ENCODE data around the gene GRAMD4. TPM values are rescaled to one million over a fixed set of nuclear protein-coding genes. Genes with fewer than 3 reads are reported as not detected.

Gene GRAMD4
- total RNA-seq, 2 experiments from 2014 or later = 20.2 to 23.2 TPM

- Mint-ChIP-seq H3K27ac (peak overlapping the region; percentile 79), H3K27me3 (no peaks in the 10 kb centered on the region), H3K36me3 (no peaks in the 10 kb centered on the region), H3K9me3 (no peaks in the 10 kb centered on the region), H3K4me3 (peak overlapping the region; percentile 61), H3K4me1 (peaks cover 24% of the 10 kb centered on the region)
- DNase-seq (no peak), ATAC-seq (ENCODE audit: low read depth) (no peak)
- POLR2A ChIA-PET = no interaction called here
Observed at GRCh38 chr22:46587061-46587460, 33.1 kb upstream of the GRAMD4 start.

DNA sequence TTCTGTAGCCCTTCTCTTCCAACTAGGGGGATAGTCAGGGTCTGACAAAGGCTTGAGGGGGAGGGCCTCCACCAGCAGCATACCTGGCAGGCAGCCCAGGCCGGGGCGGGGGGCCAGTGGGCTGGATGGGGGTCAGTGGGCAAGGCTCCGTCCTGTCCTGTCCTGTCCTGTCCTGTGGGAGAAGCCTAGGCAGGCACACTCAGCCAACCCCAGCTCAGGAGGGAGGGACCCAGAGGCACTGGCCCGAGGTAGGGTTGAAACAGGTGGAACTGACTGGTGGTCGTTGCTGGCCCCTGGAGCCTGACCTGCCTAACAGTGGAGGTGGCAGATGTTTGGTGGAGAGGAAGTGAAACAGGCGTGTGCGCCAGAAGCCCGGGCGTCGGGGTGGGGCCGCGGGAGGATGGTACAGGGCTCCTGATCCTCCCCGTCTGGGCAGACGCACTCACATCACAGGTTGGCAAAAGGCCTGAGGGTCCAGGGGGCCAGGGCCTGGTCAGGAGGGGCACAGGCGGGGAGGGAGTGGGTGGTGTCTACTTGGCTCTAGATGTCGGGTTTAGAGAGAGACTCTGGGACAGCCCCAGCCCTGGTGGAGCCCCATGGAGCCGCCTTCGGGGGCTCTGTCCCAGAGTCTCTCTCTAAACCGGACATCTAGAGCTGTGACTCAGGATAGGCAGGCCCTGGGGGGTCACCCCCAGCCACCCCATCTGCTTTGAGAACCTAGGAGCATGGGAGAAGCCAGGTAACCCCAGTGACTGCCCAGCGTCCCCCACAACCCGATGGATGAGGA is 32.5 kb upstream of the GRAMD4 start:
- Mint-ChIP-seq H3K4me1 (peaks cover 26% of the 10 kb centered on the region), H3K27ac (peak overlapping the region; percentile 79), H3K4me3 (peak overlapping the region; percentile 61), H3K36me3 (no peaks in the 10 kb centered on the region), H3K9me3 (no peaks in the 10 kb centered on the region), H3K27me3 (no peaks in the 10 kb centered on the region)
- DNase-seq (peak; percentile 58), ATAC-seq (ENCODE audit: low read depth) (peak; percentile 48)
- POLR2A ChIA-PET = interaction anchor here (0.6 kb wide), 1 partner anchor 26 kb away, joined by 3 read pairs; no protein-coding TSS in a partner anchor

DNA sequence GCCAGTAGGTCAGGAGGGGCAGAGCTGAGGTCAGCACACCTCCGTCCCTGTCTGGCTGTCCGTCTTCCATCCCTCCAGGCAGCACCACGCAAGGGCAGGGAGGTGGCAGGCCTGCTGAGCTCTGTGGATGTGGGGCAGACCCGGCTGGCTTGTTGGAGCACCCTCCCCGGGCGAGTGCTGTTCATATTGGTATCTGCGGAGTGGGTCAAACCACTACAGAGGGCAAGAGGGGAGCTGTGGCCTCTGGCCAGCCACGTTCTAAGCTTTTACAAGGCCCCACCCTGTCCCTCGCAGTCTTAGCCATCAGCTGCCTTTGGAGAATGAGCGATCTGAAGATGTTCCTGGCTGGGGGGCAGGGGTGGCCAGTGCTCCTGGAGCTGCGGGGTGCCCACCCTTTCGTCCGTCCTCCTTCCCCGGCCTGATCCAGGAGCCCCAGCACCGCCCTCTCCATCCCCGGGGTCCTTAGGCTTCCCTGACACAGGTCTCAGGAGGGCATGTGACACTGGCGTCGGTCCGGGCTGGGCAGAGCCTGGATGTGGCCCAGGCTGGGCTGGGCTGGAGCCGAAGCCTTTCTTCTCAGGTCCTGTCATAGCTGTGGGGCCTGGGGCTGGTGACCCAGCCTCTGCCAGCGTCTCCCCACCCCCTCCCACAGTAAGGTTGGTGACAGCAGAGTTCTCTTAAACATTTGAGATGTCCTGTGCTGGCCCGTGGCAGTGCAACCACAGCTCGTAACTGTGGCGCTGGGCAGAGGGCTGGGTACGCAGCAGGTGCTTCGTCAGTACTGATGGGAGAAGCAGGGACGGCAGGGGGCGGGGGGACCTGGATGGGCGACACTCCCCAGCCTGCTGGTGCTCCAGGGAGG is 31.7 kb upstream of the GRAMD4 start:
- H3K27ac Mint-ChIP-seq = no peak overlapping the region
- POLR2A ChIA-PET = interaction anchor here (0.6 to 0.9 kb wide), 2 partner anchors 25 to 26 kb away, joined by 3 read pairs; no protein-coding TSS in a partner anchor
- ATAC-seq (ENCODE audit: low read depth) = no peak
- H3K27me3 Mint-ChIP-seq = no peaks in the 10 kb centered on the region
- H3K4me1 Mint-ChIP-seq = peaks cover 33% of the 10 kb centered on the region
- no peak overlapping the region for H3K4me3 Mint-ChIP-seq
- DNase-seq = no peak
- no peaks in the 10 kb centered on the region for H3K9me3 Mint-ChIP-seq
- H3K36me3 Mint-ChIP-seq = no peaks in the 10 kb centered on the region

- POLR2A ChIA-PET = interaction anchor here (0.9 kb wide), 2 partner anchors 25 kb away, joined by 3 read pairs; no protein-coding TSS in a partner anchor
- Mint-ChIP-seq H3K27ac (peak overlapping the region; percentile 12), H3K27me3 (no peaks in the 10 kb centered on the region), H3K4me1 (peaks cover 33% of the 10 kb centered on the region), H3K9me3 (no peaks in the 10 kb centered on the region), H3K36me3 (no peaks in the 10 kb centered on the region), H3K4me3 (no peak overlapping the region)
- ATAC-seq (ENCODE audit: low read depth) (no peak), DNase-seq (no peak)
Observed at GRCh38 chr22:46589141-46589748, 30.9 kb upstream of the GRAMD4 start.

DNA sequence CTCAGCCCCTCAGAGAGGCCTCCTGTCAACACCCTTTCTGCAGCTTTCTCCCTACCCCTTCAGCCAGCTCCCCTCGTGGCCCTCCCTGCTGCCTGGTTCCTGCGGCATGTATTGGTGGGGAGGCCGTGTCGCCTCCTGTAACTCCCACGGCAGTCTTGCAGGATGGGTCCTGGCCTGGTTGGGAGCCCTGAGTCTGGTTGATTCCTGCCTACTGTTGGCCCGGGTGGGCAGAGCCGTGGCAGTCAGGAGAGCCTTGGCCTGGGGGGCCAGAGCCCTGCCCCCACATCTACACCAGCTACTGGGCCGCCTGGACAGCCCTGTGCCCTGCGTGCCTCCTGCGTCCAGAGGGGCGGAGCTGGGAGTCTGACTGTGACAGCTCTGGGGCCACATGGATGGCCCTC is 30.3 kb upstream of the GRAMD4 start:
- no peak for DNase-seq
- POLR2A ChIA-PET = interaction anchor here (0.9 kb wide), 1 partner anchor 24 kb away, joined by 3 read pairs; no protein-coding TSS in a partner anchor

GRCh38 chr22:46590334-46590733 is 29.9 kb upstream of the GRAMD4 start:
- Mint-ChIP-seq H3K9me3 (no peaks in the 10 kb centered on the region), H3K36me3 (no peaks in the 10 kb centered on the region), H3K27ac (peak overlapping the region; percentile 16), H3K27me3 (no peaks in the 10 kb centered on the region), H3K4me1 (peaks cover 33% of the 10 kb centered on the region), H3K4me3 (no peak overlapping the region)
- no peak for DNase-seq
- no peak for ATAC-seq (ENCODE audit: low read depth)
- POLR2A ChIA-PET = interaction anchor here (0.9 to 3.3 kb wide), 2 partner anchors 23 to 24 kb away, joined by 3 to 19 read pairs; no protein-coding TSS in a partner anchor

More for the DNA sequence above, 30.3 kb upstream of the GRAMD4 start:
- no peaks in the 10 kb centered on the region for H3K27me3 Mint-ChIP-seq
- no peaks in the 10 kb centered on the region for H3K36me3 Mint-ChIP-seq
- H3K27ac Mint-ChIP-seq = peak overlapping the region; percentile 45
- no peak for ATAC-seq (ENCODE audit: low read depth)
- no peak overlapping the region for H3K4me3 Mint-ChIP-seq
- H3K9me3 Mint-ChIP-seq = no peaks in the 10 kb centered on the region
- H3K4me1 Mint-ChIP-seq = peaks cover 33% of the 10 kb centered on the region

GRCh38 chr22:46591930-46592329 is 28.3 kb upstream of the GRAMD4 start:
- no peaks in the 10 kb centered on the region for H3K27me3 Mint-ChIP-seq
- no peak for ATAC-seq (ENCODE audit: low read depth)
- H3K36me3 Mint-ChIP-seq = no peaks in the 10 kb centered on the region
- peak overlapping the region; percentile 92 for H3K27ac Mint-ChIP-seq
- peak overlapping the region; percentile 81 for H3K4me3 Mint-ChIP-seq
- H3K9me3 Mint-ChIP-seq = no peaks in the 10 kb centered on the region
- no peak for DNase-seq
- POLR2A ChIA-PET = interaction anchor here (1.3 to 3.3 kb wide), 3 partner anchors 14 to 22 kb away, joined by 3 to 19 read pairs (median 3); no protein-coding TSS in a partner anchor
- peaks cover 31% of the 10 kb centered on the region for H3K4me1 Mint-ChIP-seq

DNA sequence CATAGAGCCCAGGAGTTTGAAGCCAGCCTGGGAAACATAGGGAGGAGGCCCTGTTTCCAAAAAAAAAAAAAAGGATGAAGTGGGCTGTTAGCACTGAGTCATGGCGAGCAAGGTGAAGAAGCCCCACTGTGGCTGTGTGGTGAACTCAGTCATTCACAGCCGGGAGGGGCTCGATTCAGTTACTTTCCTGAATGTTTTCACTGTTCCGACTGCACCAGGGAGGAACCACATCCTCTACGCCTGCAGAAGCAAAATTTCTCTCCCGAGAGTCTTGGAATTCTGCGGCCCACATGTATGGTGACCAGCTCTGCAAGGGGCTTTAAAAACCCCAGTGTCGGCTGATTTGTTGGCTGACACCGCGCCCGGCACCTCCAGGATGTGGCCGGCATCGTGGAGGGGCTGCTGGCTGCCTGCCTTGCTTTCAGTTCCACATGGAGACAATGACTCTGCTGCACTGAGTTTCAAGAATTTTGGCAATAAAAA is 27.8 kb upstream of the GRAMD4 start:
- H3K9me3 Mint-ChIP-seq = no peaks in the 10 kb centered on the region
- DNase-seq (peak; percentile 82), ATAC-seq (ENCODE audit: low read depth) (peak; percentile 72)
- peak overlapping the region; percentile 81 for H3K4me3 Mint-ChIP-seq
- H3K27ac Mint-ChIP-seq = peak overlapping the region; percentile 92
- POLR2A ChIA-PET = interaction anchor here (1.3 to 3.3 kb wide), 3 partner anchors 15 to 21 kb away, joined by 3 to 19 read pairs (median 3); no protein-coding TSS in a partner anchor
- H3K27me3 Mint-ChIP-seq = no peaks in the 10 kb centered on the region
- H3K4me1 Mint-ChIP-seq = peaks cover 26% of the 10 kb centered on the region
- no peaks in the 10 kb centered on the region for H3K36me3 Mint-ChIP-seq

DNA sequence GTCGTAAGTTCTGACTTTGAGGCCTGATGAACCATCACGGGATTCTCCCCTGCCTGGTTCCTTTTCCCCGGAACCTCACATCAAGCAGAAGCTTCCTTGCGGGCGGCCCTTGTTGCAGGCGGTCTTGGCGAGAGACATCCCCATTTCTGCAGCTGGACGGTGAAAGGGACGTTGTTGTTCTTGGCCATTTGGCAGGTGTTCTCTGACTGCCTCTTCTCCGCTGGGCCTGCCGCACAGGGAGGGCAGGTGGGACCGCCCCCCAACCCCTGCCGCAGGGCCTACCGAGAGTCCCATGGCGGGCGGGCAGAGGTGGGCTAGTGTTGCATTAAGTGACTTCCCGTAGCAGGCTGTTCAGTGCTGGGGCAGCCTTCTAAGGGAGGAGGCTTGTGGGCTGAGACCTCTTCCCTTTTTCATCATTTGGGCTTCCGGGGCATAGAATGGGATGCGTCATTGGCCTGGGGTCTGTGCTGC is 26.9 kb upstream of the GRAMD4 start:
- Mint-ChIP-seq H3K27me3 (no peaks in the 10 kb centered on the region), H3K4me1 (peaks cover 22% of the 10 kb centered on the region), H3K4me3 (peak overlapping the region; percentile 81), H3K27ac (peak overlapping the region; percentile 92), H3K36me3 (no peaks in the 10 kb centered on the region), H3K9me3 (no peaks in the 10 kb centered on the region)
- POLR2A ChIA-PET = interaction anchor here (3.3 kb wide), 1 partner anchor 20 kb away, joined by 19 read pairs; no protein-coding TSS in a partner anchor
- ATAC-seq (ENCODE audit: low read depth) (peak; percentile 76), DNase-seq (peak; percentile 58)

DNA sequence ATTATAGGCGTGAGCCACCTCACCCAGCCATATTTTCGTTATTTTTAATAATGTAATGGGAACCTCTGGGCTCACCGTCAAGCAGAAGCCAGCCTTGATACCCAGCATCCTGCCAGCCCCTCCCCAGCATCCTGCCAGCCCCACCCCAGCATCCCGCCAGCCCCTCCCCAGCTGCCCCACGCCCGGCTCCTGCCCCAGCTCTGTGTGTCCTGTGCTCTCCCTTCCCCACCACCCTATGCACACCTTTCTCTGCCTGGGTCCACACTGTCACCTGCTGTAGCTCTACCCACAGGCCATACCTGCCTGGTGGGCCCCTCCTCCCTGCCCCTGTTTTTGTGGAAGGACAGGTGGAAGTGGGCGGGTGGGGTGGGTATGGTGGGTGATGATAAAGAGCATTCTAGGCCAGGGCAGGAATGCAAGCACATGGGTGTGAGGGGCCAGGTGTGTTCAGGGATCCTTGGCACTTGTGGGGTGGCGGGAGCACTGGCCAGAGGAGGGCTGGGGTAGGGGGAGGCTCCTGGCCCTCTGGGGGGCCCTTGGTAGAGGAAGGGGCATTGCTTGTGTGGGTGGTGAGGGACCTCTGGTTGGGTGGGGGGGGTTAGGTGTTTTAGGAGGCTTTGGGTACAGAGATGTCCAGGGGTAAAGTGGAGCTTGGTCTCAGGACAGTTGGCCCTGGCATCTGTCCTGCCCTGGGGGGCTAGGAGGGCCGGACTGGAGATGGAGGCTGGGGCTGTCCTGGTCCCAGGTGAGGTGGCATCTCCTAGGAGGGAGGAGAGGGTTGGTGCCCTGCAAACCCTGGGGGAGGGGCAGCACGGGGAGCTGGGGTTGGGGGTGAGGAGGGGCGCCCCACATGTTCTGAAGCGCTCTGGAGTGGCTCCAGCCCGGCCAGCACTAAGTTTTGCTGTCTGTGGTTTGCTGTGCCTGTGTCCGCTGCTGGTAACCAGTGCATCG is 25.9 kb upstream of the GRAMD4 start:
- ATAC-seq (ENCODE audit: low read depth) (no peak), DNase-seq (no peak)
- no peaks in the 10 kb centered on the region for H3K9me3 Mint-ChIP-seq
- H3K27me3 Mint-ChIP-seq = no peaks in the 10 kb centered on the region
- H3K36me3 Mint-ChIP-seq = no peaks in the 10 kb centered on the region
- peaks cover 20% of the 10 kb centered on the region for H3K4me1 Mint-ChIP-seq
- H3K4me3 Mint-ChIP-seq = no peak overlapping the region
- H3K27ac Mint-ChIP-seq = no peak overlapping the region
- POLR2A ChIA-PET = no interaction called here

GRCh38 chr22:46594947-46595298 is 25.3 kb upstream of the GRAMD4 start:
- POLR2A ChIA-PET = no interaction called here
- H3K27me3 Mint-ChIP-seq = no peaks in the 10 kb centered on the region
- H3K4me1 Mint-ChIP-seq = peaks cover 20% of the 10 kb centered on the region
- H3K36me3 Mint-ChIP-seq = no peaks in the 10 kb centered on the region
- H3K27ac Mint-ChIP-seq = no peak overlapping the region
- no peak overlapping the region for H3K4me3 Mint-ChIP-seq
- ATAC-seq (ENCODE audit: low read depth) = no peak
- no peak for DNase-seq
- H3K9me3 Mint-ChIP-seq = no peaks in the 10 kb centered on the region

DNA sequence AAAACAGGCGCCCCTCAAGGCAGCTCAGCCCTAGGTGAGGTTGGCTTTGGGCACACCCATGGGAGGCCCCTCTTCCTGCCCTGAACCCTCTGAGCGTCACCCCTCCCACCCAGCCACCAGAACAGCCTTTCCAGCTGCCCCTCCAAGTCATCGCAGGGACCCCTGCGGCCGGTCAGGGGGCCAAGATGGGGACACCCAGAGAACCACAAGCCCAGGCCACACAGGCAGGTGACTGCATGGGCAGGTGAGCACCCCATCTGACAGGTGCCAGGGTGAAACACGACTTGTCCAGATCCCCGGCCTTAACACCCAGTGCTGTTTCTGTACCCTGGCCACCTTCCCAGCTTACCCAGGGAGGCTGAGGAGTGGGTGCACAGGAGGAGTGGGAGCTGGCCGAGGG is 24.6 kb upstream of the GRAMD4 start:
- Mint-ChIP-seq H3K4me1 (peaks cover 20% of the 10 kb centered on the region), H3K36me3 (no peaks in the 10 kb centered on the region), H3K4me3 (no peak overlapping the region), H3K9me3 (no peaks in the 10 kb centered on the region), H3K27ac (no peak overlapping the region), H3K27me3 (no peaks in the 10 kb centered on the region)
- DNase-seq = no peak
- ATAC-seq (ENCODE audit: low read depth) = no peak
- POLR2A ChIA-PET = no interaction called here

All from activated naive CD8-positive, alpha-beta T cell treated with anti-CD3 and anti-CD28 coated beads, Interleukin-2, amount 10 ng/mL, durations not matched to agents 7 days and 5 days (primary cell).